Measurements from ENCODE around the gene SSU72. TPM values are rescaled to one million over a fixed set of nuclear protein-coding genes. Genes with fewer than 3 reads are reported as not detected.

Gene SSU72
- polyA plus RNA-seq, 1 donor (not counting 4 experiments of a cell fraction or from before 2014, with no cell fraction given) = 79.7 TPM

DNA sequence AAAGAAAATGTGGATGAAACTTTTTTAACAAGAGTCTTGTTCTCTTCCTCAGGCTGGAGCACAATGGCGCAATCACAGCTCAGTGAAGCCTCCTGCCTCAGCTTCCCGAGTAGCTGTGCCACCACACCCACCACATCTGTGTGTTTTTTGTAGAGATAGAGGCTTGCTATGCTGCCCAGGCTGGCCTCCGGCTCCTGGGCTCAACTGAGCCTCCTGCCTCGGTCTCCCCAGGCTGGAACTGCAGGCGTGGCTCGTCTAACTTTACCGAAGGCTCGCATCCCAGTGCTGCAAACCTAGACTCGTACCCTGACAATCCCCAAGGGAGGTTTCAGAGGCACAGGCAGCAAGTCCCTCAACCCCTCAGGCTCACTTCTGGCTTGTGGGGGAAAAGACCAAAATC lies 14.5 kb downstream of the SSU72 start:
- H2AFZ ChIP-seq (ENCODE audit: control insufficient read depth, low read length) = no peak overlapping the region
- peaks cover 12% of the 10 kb centered on the region for H4K20me1 ChIP-seq (ENCODE audit: control insufficient read depth, extremely low read depth, insufficient read depth, low read length)
- no peaks in the 10 kb centered on the region for H3K27me3 ChIP-seq (ENCODE audit: control insufficient read depth, extremely low read depth, insufficient read depth, low read length)
- dilution Hi-C loops (cut with MboI; ENCODE audit: extremely low pct_ligation_motif_present, low sequenced_read_pairs) = no loop called here
- no peak overlapping the region for H3K4me3 ChIP-seq (ENCODE audit: control insufficient read depth in 2 of 3, extremely low read depth in 1 of 3, insufficient read depth in 2 of 3, low read depth in 1 of 3, low read length in 3 of 3)
- H3K36me3 ChIP-seq (ENCODE audit: control insufficient read depth in 2 of 2, extremely low read depth in 1 of 2, insufficient read depth in 2 of 2, low read length in 2 of 2) = peaks cover 23 to 30% of the 10 kb centered on the region in 2 experiments
- no peak overlapping the region for H3K4me2 ChIP-seq (ENCODE audit: control insufficient read depth, extremely low read depth, insufficient read depth, low read depth, low read length)
- no peaks in the 10 kb centered on the region for H3K9me1 ChIP-seq (ENCODE audit: control insufficient read depth, extremely low read depth, insufficient read depth, low read length)
- H3K79me2 ChIP-seq (ENCODE audit: control insufficient read depth, insufficient read depth, low read length) = peaks cover 58% of the 10 kb centered on the region
- no peak overlapping the region for H3K9ac ChIP-seq (ENCODE audit: control insufficient read depth, extremely low read depth, insufficient read depth, low read length)
- peaks cover under 1% of the 10 kb centered on the region for H3K4me1 ChIP-seq (ENCODE audit: control insufficient read depth, extremely low read depth, insufficient read depth, low read length)
- no peak overlapping the region for H3K27ac ChIP-seq (ENCODE audit: control insufficient read depth, insufficient read depth, low read length)
- no peak for TF ChIP-seq EZH2 (IDR thresholded peaks at IDR 0.05; ENCODE audit: low read length)
- TF ChIP-seq, protein P1, sequence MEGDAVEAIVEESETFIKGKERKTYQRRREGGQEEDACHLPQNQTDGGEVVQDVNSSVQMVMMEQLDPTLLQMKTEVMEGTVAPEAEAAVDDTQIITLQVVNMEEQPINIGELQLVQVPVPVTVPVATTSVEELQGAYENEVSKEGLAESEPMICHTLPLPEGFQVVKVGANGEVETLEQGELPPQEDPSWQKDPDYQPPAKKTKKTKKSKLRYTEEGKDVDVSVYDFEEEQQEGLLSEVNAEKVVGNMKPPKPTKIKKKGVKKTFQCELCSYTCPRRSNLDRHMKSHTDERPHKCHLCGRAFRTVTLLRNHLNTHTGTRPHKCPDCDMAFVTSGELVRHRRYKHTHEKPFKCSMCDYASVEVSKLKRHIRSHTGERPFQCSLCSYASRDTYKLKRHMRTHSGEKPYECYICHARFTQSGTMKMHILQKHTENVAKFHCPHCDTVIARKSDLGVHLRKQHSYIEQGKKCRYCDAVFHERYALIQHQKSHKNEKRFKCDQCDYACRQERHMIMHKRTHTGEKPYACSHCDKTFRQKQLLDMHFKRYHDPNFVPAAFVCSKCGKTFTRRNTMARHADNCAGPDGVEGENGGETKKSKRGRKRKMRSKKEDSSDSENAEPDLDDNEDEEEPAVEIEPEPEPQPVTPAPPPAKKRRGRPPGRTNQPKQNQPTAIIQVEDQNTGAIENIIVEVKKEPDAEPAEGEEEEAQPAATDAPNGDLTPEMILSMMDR (optimal IDR thresholded peaks at IDR 0.05 in 1 of 3, IDR thresholded peaks at IDR 0.05 in 1 of 3, conservative IDR thresholded peaks at IDR 0.05 in 1 of 3; ENCODE audit: extremely low read depth in 1 of 3, insufficient read depth in 2 of 3, low read length in 3 of 3) = no peak
- FAIRE-seq (no peak), DNase-seq (ENCODE audit: low read depth, low spot score) (no peak)
- no peaks in the 10 kb centered on the region for H3K9me3 ChIP-seq (ENCODE audit: control insufficient read depth, low read depth, low read length)

DNA sequence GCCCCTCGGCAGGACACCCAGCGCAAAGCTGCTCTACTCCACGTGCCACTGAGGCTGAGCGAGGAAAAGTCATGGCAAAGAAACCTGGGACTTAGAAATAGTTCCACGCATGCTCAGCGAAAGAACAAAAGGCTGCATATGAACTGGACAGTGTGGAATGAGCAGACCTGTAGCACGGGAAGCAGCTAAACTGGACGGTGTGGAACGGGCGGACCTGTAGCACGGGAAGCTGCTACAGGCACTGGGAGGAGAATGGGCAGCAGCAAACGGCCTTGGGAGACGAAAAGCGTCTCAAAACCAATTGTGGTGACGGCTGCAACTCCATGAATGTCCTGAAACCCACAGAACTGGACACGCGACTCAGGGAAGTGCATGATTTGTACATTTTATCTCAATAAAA lies 15.6 kb downstream of the SSU72 start:
- dilution Hi-C loops (cut with MboI; ENCODE audit: extremely low pct_ligation_motif_present, low sequenced_read_pairs) = no loop called here
- Histone ChIP-seq H3K4me1 (ENCODE audit: control insufficient read depth, extremely low read depth, insufficient read depth, low read length) (peaks cover 9% of the 10 kb centered on the region), H3K4me2 (ENCODE audit: control insufficient read depth, extremely low read depth, insufficient read depth, low read depth, low read length) (no peak overlapping the region), H3K9me3 (ENCODE audit: control insufficient read depth, low read depth, low read length) (no peaks in the 10 kb centered on the region), H2AFZ (ENCODE audit: control insufficient read depth, low read length) (no peak overlapping the region), H3K36me3 (ENCODE audit: control insufficient read depth in 2 of 2, extremely low read depth in 1 of 2, insufficient read depth in 2 of 2, low read length in 2 of 2) (peaks cover 18 to 22% of the 10 kb centered on the region in 2 experiments), H3K9ac (ENCODE audit: control insufficient read depth, extremely low read depth, insufficient read depth, low read length) (no peak overlapping the region), H3K4me3 (ENCODE audit: control insufficient read depth in 2 of 3, extremely low read depth in 1 of 3, insufficient read depth in 2 of 3, low read depth in 1 of 3, low read length in 3 of 3) (no peak overlapping the region), H3K9me1 (ENCODE audit: control insufficient read depth, extremely low read depth, insufficient read depth, low read length) (peaks cover 2% of the 10 kb centered on the region), H3K27ac (ENCODE audit: control insufficient read depth, insufficient read depth, low read length) (no peak overlapping the region), H3K79me2 (ENCODE audit: control insufficient read depth, insufficient read depth, low read length) (peaks cover 56% of the 10 kb centered on the region), H3K27me3 (ENCODE audit: control insufficient read depth, extremely low read depth, insufficient read depth, low read length) (no peaks in the 10 kb centered on the region), H4K20me1 (ENCODE audit: control insufficient read depth, extremely low read depth, insufficient read depth, low read length) (peaks cover 12% of the 10 kb centered on the region)
- TF ChIP-seq EZH2 (IDR thresholded peaks at IDR 0.05; ENCODE audit: low read length) = no peak
- TF ChIP-seq, protein P1 (optimal IDR thresholded peaks at IDR 0.05 in 1 of 3, IDR thresholded peaks at IDR 0.05 in 1 of 3, conservative IDR thresholded peaks at IDR 0.05 in 1 of 3; ENCODE audit: extremely low read depth in 1 of 3, insufficient read depth in 2 of 3, low read length in 3 of 3) = no peak
- DNase-seq (ENCODE audit: low read depth, low spot score) = no peak
- FAIRE-seq = no peak

All from keratinocyte (primary cell).